NK-92 treated with Interleukin-12 subunit alpha and Interleukin-12 subunit beta, amount 100 ng/mL, for 24 hours (cell line): ENCODE results near the gene C8G.

Source experiments
- DNase-seq: peaks from one replicate; lab custom pipeline; 2025; lab: John Stamatoyannopoulos, UW

The C8G gene

GRCh38 chr9:136920734-136921231, 24.3 kb upstream of the C8G start:
- no peak for DNase-seq

- no peak for DNase-seq
Measured at GRCh38 chr9:136921307-136921706, 23.7 kb upstream of the C8G start.

GRCh38 chr9:136921718-136922117, 23.3 kb upstream of the C8G start:
- no peak for DNase-seq

- no peak for DNase-seq
Measured at GRCh38 chr9:136922540-136922939, 22.5 kb upstream of the C8G start.

- DNase-seq, result no peak
Measured at GRCh38 chr9:136923881-136924280, 21.2 kb upstream of the C8G start.

GRCh38 chr9:136925414-136926153, 19.5 kb upstream of the C8G start:
- no peak for DNase-seq

GRCh38 chr9:136926154-136926704, 18.8 kb upstream of the C8G start:
- no peak for DNase-seq

DNA sequence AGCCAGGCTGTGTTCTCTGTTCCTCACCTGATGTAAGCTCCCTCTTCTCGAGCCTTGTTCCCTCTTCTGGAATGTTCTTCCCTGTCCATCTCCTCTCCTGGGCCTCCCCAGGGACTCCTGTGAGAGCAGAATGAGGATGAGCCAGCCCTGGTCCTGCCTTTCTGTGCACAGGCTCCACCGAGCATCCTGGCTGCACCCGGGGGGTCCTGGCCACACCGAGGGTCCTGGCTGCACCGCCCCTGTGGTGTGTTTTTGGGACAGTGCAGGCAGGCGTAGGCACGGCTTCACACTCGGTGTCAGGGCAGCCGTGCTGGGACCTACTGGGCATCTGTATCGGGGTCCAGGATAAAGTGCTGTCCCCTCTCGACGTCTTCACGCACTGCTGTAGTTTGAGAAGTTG, 18.3 kb upstream of the C8G start:
- DNase-seq, result no peak

DNA sequence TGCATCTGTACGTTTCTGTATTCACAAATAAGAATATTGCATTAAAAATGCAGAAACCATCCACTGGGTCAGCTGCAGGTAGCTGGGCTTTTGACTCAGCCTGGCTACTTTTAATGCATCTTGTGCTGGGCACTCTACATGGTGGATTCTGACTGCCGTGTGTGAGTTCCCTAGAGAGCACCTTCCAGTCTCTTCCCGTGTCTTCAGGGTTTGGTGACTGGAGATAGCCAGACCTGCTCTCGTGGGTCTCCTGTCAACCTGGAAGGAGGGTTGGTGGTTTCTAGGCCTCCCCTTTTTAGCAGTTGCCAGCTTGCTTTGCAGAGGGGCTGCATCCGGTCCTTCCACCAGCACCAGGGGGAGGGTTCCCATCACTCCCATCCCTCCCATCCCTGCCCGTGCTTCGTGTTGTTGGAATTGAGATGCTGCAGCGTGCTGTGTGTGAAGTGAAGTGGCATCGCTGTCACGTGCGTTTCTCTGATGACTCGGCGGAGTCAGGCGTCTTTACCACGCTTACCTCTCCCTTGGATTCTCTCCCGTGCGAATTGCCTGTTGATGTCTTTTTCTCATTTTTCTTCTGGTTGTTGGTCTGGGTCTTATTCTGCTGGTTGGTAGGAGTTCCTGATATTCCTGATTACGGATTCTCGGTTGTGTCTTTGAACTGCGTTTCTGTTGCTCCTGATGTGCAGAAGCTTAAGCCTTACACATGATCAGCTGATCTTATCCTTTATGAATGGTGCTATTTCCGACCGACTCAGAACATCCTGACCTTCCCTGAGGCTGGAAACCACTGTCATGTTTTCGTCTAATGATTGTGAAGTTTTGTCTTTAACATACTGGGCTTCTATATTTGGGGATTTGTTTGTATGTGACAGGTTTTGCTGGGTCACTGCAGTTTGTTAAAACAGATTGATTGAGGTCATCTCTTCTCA, 17.4 kb upstream of the C8G start:
- no peak for DNase-seq

- no peak for DNase-seq
Measured at GRCh38 chr9:136928591-136928990, 16.5 kb upstream of the C8G start.

- DNase-seq, result no peak
Measured at GRCh38 chr9:136930014-136930413, 15.0 kb upstream of the C8G start.

DNA sequence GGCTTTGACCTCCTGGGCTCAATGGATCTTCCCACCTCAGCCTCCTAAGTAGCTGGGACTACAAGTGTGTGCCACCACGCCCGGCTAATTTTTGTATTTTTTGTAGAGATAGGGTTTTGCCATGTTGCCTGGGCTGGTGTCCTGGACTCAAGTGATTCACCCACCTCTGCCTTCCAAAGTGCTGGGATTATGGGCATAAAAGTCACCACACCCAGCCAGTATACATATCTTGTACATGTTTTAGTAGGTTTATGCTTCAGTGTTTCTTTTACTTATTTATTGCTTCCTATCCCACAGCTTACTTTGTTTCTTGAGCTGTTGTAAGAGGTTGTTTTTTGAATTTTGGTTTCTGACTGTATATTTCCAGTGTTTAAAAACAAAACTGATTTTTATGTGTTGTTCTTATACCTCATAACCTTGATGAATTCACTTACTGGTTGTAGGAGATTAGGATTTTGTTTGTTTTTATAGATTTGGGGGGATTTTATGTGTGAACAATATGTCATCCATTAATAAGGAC, 13.4 kb upstream of the C8G start:
- no peak for DNase-seq

- DNase-seq, result no peak
Measured at GRCh38 chr9:136934277-136934676, 10.8 kb upstream of the C8G start.

DNA sequence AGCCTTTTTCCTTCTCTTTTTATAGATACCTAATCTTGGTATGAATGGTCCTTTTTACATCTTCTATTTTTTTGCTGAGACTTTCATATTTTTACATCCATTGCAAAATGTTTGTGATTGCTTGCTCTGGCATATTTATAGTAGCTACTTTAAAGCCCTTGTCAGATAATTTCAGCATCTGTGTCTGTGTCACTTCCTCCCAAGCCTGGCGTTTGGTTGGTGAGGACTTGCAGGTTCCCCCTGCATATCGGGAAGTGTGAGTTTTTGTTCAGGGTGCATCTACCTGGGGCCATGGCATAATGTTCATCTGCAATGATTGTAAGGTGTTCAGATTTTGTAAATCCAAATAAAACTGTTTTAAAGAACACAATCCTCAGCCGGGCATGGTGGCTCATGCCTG, 9.4 kb upstream of the C8G start:
- DNase-seq, result no peak

DNA sequence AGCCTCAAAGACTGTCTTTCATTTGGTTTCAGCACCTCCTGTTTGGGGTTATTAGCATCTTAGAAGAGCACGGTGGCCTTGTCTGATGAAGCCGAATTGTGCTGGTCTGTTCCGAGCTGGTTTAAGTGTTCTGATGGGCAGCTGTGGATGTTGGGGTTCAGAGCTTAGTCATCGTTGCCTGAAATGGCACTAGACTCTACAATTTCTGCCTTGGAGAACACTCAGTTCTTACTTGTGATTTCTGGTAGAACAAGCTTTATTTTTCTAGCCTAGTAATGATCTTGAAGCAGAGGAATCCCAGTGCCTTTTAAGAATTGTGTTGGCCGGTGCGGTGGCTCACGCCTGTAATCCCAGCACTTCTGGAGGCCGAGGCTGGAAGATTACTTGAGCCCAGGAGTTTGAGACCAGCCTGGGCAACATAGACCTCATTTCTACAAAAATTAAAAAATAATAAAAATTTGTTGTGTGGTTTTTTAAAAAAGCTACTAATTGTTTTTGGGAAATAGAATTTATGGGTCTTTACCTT, 8.3 kb upstream of the C8G start:
- no peak for DNase-seq

DNA sequence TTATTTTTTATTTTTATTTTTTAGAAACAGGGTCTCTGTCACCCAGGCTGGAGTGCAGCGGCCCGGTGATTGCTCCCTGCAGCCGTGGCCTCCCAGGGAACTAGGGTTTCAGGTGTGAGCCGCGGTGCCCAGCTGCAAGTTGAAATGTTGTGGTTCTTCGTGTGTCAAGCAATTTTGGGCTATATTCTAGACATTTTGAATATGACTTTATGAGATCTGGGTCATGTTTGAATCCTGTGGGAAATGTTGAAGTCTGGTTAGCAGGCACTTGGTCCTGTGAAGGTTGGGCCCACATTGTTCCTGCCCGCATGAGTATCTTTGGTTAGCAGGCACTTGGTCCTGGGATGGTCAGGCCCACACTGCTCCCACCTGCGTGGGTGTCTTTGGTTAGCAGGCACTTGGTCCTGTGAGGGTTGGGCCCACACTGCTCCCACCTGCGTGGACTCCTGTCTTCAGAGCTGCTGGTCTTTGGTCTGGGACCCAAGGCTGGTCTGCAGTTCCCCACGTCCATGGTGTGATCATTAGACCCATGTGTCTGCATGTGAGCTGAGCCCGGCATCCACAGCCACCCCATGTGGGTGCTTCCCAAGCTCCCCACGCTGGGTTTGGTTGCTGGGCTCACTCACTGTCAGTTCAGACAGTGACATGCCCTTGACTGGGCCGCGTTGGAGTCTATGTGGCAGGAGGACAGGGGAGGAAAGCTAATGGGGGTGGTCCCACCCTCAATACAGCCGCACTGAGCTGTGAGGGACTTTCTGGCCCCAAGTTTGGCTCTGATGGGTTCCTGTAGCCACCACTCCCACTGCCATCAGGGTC, 7.6 kb upstream of the C8G start:
- no peak for DNase-seq

GRCh38 chr9:136939431-136939995, 5.5 kb upstream of the C8G start:
- no peak for DNase-seq

GRCh38 chr9:136939996-136940525, 5.0 kb upstream of the C8G start:
- no peak for DNase-seq

DNA sequence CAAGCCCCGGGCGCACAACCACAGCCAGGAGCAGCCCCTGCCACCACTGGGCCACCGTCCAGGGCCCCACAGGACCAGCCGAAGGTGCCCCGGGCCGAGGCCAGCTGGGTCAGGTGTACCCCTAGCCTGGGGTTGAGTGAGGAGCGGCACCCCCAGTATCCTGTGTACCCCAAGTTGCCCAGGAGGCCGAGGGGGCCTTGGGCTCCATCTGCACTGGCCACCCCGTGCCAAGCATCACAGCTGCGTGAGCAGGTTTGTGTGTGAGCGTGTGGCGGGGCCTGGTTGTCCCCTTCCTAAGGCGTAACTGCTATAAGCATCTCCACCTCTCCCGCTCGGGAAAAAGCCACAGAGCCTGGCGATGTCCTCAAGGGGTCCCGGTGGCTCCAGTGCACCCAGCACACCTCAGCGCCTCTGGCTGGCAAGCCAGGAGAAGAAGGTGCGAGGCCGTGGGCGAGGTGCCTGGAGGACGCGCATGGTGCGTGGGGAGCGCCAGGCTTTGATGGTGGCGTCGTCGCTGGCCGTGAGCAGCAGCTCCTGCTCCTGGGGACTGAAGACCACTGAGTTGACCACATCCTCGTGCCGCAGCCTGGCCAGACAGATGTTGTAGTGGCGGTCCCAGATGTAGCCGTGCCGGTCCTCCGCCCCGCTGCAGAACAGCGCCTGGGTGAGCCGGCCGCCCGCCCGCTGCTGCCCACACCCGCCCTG, 4.4 kb upstream of the C8G start:
- DNase-seq, result no peak
